T-helper 1 cell treated with Interleukin-12 subunit alpha and Interleukin-12 subunit beta and Interleukin-4 antibody, amounts not matched to agents 30 ng/mL and 1 ng/mL, for 36 hours (primary cell): ENCODE measurements around the gene NEUROG1. TPM values are rescaled to one million over a fixed set of nuclear protein-coding genes. Genes with fewer than 3 reads are reported as not detected.
"Not testable (repeated sequence)": the region's sequence is repeated elsewhere in the genome, so short reads cannot be mapped to it uniquely, and the experiment has no call there.

Experiments used
- intact Hi-C: fragments of 100-400 bp; cut with micrococcal nuclease; formaldehyde crosslinking; loops from one replicate; pipeline ENCODE4 v1.15.1; 2024
- total RNA-seq: library from RNA; stranded (reverse); gene quantifications from 2 replicates; pipeline ENCODE4 v1.2.3, GENCODE V29; 2022

NEUROG1 gene
- total RNA-seq, 1 donor from 2014 or later, result not detected

DNA sequence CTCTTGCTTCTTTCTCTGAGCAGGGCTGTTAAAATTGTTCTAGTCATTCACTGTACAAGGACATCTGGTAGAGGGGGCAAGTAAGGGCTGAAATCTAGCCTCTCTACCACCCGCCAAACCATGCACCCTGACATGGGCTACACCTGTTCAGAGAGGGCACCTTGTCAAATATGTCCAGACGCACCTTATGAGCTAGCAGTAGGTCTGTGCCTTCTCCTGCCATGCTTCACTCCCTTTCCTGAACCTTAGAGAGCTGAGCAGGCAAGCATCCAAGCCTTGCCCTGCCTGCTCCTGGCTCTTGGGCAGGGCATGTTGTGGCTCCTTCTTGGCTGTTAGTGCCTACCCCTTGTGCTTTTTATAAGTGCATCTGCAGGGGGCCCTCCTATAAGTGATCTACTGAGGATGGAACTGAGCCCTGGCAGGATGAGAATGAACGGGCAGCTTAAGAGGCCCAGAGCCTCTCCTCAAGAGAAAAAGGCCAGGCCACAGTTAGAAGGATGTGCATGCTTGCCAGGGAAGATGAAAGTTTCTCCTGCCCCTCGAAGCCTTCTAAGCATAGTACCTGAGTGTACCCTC, 3.8 kb upstream of the NEUROG1 start:
- intact Hi-C loops, result loop anchor here (5.0 kb wide), 1 partner anchor 507 kb away; the partner anchor contains the start of gene PITX1

DNA sequence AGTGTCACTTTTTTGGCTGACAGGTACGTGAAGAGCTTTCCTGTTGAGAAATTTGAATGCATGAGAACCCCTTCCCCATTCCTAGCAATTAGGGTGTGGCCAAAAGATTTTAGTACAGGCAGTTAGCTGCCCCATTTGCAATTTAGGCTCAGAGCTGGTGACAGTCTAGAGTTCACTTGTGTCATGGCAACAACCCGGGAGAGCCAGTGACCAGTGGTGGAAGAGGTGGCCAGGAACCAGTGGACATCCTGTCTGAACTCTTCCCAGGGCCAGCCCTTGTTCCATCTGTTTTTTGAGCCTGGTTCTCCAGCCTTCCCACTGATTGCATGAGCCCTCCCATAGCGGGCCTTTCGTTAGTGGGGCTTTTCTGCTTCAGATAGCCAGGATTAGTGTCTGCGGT, 2.5 kb upstream of the NEUROG1 start:
- intact Hi-C loops, result no loop called here

GRCh38 chr5:135537745-135538144, 2.0 kb upstream of the NEUROG1 start:
- intact Hi-C loops, result no loop called here

DNA sequence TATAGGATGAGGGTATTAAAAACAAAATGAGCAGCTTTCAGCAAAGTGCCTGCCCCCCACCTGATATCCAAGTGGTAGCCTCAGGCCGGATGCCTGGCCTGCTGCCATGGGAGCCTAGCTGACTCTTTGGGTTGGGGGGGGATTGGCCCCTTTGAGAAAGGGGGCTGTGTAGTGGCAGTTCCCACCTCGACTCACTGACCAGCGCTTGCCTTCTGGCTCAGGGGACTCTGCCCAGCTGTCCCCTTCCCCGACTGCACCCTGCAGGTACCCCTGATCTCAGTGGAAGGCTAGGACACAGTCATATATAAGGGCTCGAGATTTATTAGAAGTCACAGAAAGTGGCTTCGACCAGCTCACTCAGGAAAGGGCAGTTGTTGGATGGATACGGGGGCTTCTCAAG, 1.5 kb upstream of the NEUROG1 start:
- intact Hi-C loops, result no loop called here

DNA sequence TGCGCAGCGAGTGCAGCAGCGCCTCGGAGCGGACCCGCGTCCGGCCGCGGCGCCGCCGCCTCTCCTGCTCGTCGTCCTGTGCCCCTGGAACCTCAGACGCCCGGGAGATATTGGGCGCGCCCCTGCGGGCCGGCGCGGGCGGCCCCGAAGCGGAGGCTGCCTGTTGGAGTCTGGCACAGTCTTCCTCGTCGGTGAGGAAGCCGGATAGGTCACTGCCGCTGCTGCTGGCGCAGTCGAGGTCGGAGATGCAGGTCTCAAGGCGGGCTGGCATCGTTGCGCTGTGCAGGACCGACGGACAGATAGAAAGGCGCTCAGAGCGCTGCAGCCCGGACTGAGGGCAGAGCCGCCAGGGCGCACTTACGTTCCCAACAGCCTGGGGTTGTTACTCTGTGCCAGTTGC, 344 bp downstream of the NEUROG1 start:
- intact Hi-C loops, result loop anchor here (1.0 kb wide), 1 partner anchor 45 kb away; no protein-coding TSS in a partner anchor

GRCh38 chr5:135534609-135535419, 950 bp downstream of the NEUROG1 start:
- intact Hi-C loops, result loop anchor here (1.0 kb wide), 1 partner anchor 45 kb away; no protein-coding TSS in a partner anchor

- intact Hi-C loops, result no loop called here
Measured at GRCh38 chr5:135533794-135534193, 2.0 kb downstream of the NEUROG1 start.

- intact Hi-C loops, result no loop called here
Measured at GRCh38 chr5:135533334-135533733, 2.4 kb downstream of the NEUROG1 start.

GRCh38 chr5:135529576-135529975, 6.2 kb downstream of the NEUROG1 start:
- intact Hi-C loops, result not testable (repeated sequence)

GRCh38 chr5:135526924-135527323, 8.8 kb downstream of the NEUROG1 start:
- intact Hi-C loops, result no loop called here

GRCh38 chr5:135521964-135522363, 13.8 kb downstream of the NEUROG1 start:
- intact Hi-C loops, result no loop called here

GRCh38 chr5:135517631-135518030, 18.1 kb downstream of the NEUROG1 start:
- intact Hi-C loops, result no loop called here

- intact Hi-C loops, result no loop called here
Measured at GRCh38 chr5:135514116-135514515, 21.6 kb downstream of the NEUROG1 start.

GRCh38 chr5:135511761-135512575, 23.8 kb downstream of the NEUROG1 start:
- intact Hi-C loops, result no loop called here

GRCh38 chr5:135509995-135510394, 25.8 kb downstream of the NEUROG1 start:
- intact Hi-C loops, result no loop called here

GRCh38 chr5:135508496-135509005, 27.2 kb downstream of the NEUROG1 start:
- intact Hi-C loops, result no loop called here

DNA sequence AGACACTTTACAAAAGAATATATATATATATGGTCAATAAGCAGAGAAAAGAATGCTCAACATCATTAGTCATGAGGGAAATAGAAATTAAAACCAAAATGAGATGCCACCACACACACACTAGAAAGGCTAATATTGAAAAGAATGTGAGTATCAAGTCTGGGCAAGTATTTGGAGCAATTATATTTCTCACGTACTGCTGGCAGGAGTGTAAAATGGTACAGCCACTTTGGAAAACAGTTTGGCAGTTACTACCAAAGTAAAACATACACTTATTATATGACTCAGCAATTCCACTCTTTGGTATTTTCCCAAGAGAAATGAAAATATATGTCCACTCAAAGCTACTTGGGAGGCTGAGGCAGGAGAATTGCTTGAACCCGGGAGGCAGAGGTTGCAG, 29.8 kb downstream of the NEUROG1 start:
- intact Hi-C loops, result no loop called here

DNA sequence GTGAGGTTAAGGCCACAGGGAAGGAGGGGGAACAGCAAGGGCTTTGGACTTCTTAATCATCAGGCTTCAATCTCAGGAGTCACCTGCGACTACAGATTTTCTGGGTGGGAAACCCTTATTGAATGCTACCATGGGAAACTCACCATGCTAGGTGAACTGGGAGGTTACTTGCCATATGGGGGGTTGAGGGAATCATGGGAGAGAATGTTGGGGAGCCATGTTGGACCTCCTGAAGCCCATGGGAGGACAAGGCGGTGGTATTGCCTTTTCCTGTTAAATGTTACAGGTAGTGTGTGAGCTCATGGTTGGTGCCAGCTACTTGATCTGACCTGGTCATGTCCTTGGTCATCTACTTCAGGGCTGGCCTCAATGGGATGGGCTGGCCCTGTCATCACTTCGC, 31.4 kb downstream of the NEUROG1 start:
- intact Hi-C loops, result no loop called here

GRCh38 chr5:135503871-135504270, 31.9 kb downstream of the NEUROG1 start:
- intact Hi-C loops, result no loop called here

DNA sequence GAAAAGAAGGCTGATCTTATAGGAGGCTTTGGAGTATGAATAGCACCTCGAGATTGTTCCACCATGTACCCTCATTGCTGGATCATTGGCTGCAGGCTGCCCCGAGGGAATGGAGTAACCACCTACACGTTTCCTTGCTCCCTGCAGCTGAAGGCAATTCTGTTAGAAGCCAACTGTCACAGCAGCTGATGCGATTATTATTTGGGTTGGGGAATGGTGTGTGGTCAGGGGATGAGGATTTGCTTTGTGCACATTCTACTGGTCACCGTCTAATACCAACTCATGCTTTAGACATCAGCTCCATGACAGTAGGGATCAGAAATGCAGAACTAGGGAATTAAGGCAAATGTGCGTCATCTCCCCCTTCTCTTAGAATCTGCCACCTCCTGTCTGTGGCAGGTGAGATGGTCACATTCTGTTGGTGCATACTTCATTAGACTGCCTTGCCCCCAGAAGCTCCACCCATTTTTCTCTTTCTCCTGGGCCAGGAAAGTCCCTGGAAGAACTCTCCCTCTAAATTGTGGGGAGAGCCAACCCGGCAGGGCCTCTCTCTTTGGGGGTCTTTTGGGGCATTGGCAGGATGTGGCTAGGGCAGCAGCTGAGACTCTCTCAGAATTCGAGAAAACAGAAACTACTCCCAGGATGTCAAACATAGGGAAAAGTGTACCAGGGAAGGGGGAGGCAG, 32.8 kb downstream of the NEUROG1 start:
- intact Hi-C loops, result no loop called here

- intact Hi-C loops, result no loop called here
Measured at GRCh38 chr5:135501965-135502364, 33.8 kb downstream of the NEUROG1 start.
